Vagina (tissue), 2 donors: ENCODE data around the gene RNPEP. TPM values are rescaled to one million over a fixed set of nuclear protein-coding genes. Genes with fewer than 3 reads are reported as not detected.
"Not testable (repeated sequence)": the region's sequence is repeated elsewhere in the genome, so short reads cannot be mapped to it uniquely, and the experiment has no call there.

ENCODE experiments used
- DNase-seq, 2 donors: peaks; one replicate each; pipeline ENCODE4 v3.0.0-alpha.2; 2017; ENCODE audit errors: extremely low spot score in 2 of 2
- H3K27ac ChIP-seq: fragments of 200-600 bp; sonication (generic); one replicate; pipeline ENCODE4 v1.5.1; 2019
- H3K27me3 ChIP-seq: fragments of 200-600 bp; sonication (generic); one replicate; pipeline ENCODE4 v1.5.1; 2019
- H3K36me3 ChIP-seq, 2 donors: fragments of 200-600 bp; sonication (generic); one replicate each; pipeline ENCODE4 v1.5.1; 2017 to 2019
- H3K4me1 ChIP-seq: fragments of 200-600 bp; sonication (generic); one replicate; pipeline ENCODE4 v1.5.1; 2019
- H3K4me3 ChIP-seq, 2 donors: fragments of 200-600 bp; sonication (generic); 1 replicate in 1 of 2; 2 replicates in 1 of 2; pipeline ENCODE4 v1.5.1; 2016 to 2019
- H3K9me3 ChIP-seq: fragments of 200-600 bp; sonication (generic); one replicate; pipeline ENCODE4 v1.5.1; 2019
- CTCF ChIP-seq, 3 experiments: fragments of 450-650 bp in 2 of 3; fragments of 200-600 bp in 1 of 3; sonication (generic) in 1 of 3; IDR thresholded peaks; one replicate each; pipeline ENCODE4 v1.5.1; 2017 to 2019; ENCODE audit warnings: antibody characterized with exemption in 3 of 3, mild to moderate bottlenecking in 2 of 3, moderate library complexity in 2 of 3
- POLR2A ChIP-seq, 2 donors: fragments of 450-650 bp; IDR thresholded peaks; one replicate each; pipeline ENCODE4 v1.6.1; 2017; ENCODE audit warnings: antibody characterized with exemption in 2 of 2, mild to moderate bottlenecking in 2 of 2, moderate library complexity in 2 of 2
- POLR2AphosphoS5 ChIP-seq, 2 donors: sonication (generic); formaldehyde crosslinking; IDR thresholded peaks; one replicate each; pipeline ENCODE4 v1.9.0; 2017; ENCODE audit warnings: antibody characterized with exemption in 2 of 2, mild to moderate bottlenecking in 2 of 2, low read depth in 1 of 2; ENCODE audit not compliant: insufficient read depth in 1 of 2
- intact Hi-C: fragments of 100-400 bp; cut with DNase I; formaldehyde crosslinking; loops from one replicate; pipeline ENCODE4 v1.15.1; 2023
- total RNA-seq: library from RNA; depleted of rRNA; stranded (reverse); fragments of >200 nt; gene quantifications from one replicate; pipeline ENCODE4 v1.2.3, GENCODE V29; 2016

Gene RNPEP
- total RNA-seq, 1 donor from 2014 or later, result 97.7 TPM

DNA sequence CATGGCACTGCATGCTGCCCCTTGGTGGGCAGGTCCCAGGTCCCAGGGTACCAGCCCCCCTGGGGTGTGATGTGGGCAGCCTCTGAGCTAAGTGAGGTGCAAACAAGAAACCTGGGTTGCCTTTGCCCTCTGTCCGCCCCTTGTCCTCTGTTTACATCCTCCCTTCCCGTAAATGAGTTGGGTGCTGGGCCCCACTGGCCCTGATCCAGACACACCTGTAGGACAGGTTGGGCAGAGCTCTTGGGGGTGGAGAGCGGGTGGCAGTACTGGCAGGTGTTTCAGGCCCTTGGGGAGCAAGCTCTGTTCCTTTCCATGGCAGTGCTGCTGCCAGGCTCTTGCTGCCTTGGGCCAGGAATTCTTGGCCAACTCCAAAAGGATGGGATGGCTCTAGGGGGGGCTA lies 63.8 kb downstream of the RNPEP start:
- Histone ChIP-seq H3K9me3 (no peaks in the 10 kb centered on the region), H3K27me3 (no peaks in the 10 kb centered on the region), H3K4me1 (no peaks in the 10 kb centered on the region), H3K4me3 (no peak overlapping the region), H3K36me3 (no peaks in the 10 kb centered on the region), H3K27ac (no peak overlapping the region)
- intact Hi-C loops, result no loop called here
- DNase-seq, result no peak
- TF ChIP-seq CTCF (IDR thresholded peaks at IDR 0.05) (no peak), POLR2AphosphoS5 (IDR thresholded peaks at IDR 0.05; ENCODE audit: insufficient read depth in 1 of 2, low read depth in 1 of 2) (peak in 1 of 2 donors; percentile 39)

DNA sequence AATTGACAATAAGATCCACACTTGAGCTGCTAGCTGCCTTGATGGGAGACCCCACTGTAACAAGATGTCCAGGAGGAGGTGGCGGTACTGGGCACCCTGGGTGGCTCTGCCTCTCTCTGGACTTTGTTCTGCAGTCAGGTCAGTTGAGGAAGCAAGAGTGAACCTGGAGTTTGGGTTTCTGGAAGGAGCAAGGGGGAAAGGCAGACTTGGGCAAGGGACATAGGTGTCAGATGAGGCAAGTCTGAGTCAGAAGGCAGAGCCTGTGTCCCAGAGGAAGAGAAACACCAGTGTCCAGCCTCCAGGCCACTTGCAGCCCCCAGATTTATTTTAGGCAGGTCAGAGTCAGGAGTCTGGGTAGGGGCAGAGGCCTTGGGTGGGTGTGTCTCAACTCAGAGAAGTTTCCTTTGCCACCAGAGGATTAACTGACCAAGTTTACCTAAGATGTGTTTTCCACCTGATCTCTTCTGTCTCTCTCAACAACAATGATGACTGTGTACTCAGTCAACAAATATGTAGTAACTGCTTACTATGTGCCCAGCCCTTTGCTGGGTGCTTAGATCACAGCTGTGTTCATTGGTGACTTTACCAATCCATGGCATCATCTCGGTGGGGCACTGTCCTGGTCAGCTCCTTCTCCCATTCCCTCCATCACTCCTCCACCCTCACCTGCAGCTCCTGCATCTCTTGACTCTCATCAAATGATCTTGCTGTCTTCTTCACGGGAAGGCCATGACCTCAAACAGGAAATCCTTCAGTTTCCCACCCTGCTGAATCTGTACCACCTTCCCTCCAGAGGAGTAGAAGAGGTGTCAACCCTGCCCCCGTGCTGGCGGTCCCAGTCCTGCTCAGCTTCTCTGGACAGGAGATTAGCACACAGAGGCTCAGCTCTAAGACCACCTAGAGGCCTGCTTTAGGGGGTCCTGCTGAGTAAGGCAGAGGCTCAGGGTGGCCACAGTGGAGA lies 64.6 kb downstream of the RNPEP start:
- no peaks in the 10 kb centered on the region for H3K27me3 ChIP-seq
- TF ChIP-seq CTCF (IDR thresholded peaks at IDR 0.05), result no peak
- TF ChIP-seq POLR2A (IDR thresholded peaks at IDR 0.05), result no peak
- TF ChIP-seq POLR2AphosphoS5 (IDR thresholded peaks at IDR 0.05; ENCODE audit: insufficient read depth in 1 of 2, low read depth in 1 of 2), result no peak
- H3K36me3 ChIP-seq, result no peaks in the 10 kb centered on the region
- H3K4me3 ChIP-seq, result no peak overlapping the region
- DNase-seq, result no peak
- no peaks in the 10 kb centered on the region for H3K4me1 ChIP-seq
- H3K9me3 ChIP-seq, result no peaks in the 10 kb centered on the region
- peak overlapping the region; percentile 4 for H3K27ac ChIP-seq
- intact Hi-C loops, result no loop called here

DNA sequence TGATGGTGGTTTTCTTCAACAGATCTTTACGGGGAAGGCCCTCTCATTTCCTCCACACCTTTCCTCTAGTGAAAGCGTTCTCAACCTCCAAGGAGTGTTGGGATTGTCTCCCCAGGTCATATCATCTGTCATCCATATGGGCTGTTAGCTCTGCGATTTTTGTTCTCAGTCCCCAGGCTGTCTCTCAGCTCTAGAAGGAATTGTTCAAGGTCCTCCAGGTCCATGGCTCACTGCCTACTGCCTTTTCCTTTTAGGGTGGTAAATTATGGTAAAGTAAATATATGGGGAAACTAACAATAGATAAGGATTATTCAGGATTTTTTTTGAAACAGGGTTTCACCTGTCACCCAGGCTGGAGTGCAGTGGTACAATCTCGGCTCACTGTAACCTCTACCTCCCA lies 65.5 kb downstream of the RNPEP start:
- intact Hi-C loops, result no loop called here
- no peaks in the 10 kb centered on the region for H3K36me3 ChIP-seq

GRCh38 chr1:202049129-202049528 lies 66.7 kb downstream of the RNPEP start:
- Histone ChIP-seq H3K27ac (peak overlapping the region; percentile 15), H3K36me3 (no peaks in the 10 kb centered on the region), H3K9me3 (no peaks in the 10 kb centered on the region), H3K4me1 (no peaks in the 10 kb centered on the region), H3K27me3 (no peaks in the 10 kb centered on the region), H3K4me3 (no peak overlapping the region)
- TF ChIP-seq CTCF (IDR thresholded peaks at IDR 0.05) (no peak), POLR2AphosphoS5 (IDR thresholded peaks at IDR 0.05; ENCODE audit: insufficient read depth in 1 of 2, low read depth in 1 of 2) (no peak), POLR2A (IDR thresholded peaks at IDR 0.05) (no peak)
- DNase-seq, result no peak
- intact Hi-C loops, result no loop called here

More for the DNA sequence above, 65.5 kb downstream of the RNPEP start:
- no peak overlapping the region for H3K27ac ChIP-seq
- no peaks in the 10 kb centered on the region for H3K4me1 ChIP-seq
- no peaks in the 10 kb centered on the region for H3K27me3 ChIP-seq
- no peak overlapping the region for H3K4me3 ChIP-seq
- DNase-seq, result no peak
- TF ChIP-seq CTCF (IDR thresholded peaks at IDR 0.05) (no peak), POLR2AphosphoS5 (IDR thresholded peaks at IDR 0.05; ENCODE audit: insufficient read depth in 1 of 2, low read depth in 1 of 2) (no peak), POLR2A (IDR thresholded peaks at IDR 0.05) (no peak)
- no peaks in the 10 kb centered on the region for H3K9me3 ChIP-seq

DNA sequence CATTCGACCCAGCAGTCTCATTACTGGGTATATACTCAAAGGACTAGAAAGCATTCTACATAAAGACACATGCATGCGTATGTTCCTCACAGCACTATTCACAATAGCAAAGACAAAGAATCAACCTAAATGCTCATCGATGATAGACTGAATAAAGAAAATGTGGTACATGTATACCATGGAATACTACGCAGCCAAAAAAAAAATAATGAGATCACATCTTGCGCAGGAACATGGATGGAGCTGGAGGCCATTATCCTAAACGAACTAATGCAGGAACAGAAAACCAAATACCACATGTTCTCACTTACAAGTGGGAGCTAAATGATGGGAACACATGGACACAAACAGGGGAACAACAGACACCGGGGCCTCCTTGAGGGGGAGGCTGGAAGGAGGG lies 71.6 kb downstream of the RNPEP start:
- DNase-seq, result no peak
- Histone ChIP-seq H3K36me3 (no peaks in the 10 kb centered on the region), H3K4me3 (no peak overlapping the region), H3K27ac (no peak overlapping the region), H3K9me3 (no peaks in the 10 kb centered on the region), H3K4me1 (no peaks in the 10 kb centered on the region), H3K27me3 (no peaks in the 10 kb centered on the region)
- TF ChIP-seq CTCF (IDR thresholded peaks at IDR 0.05) (no peak), POLR2A (IDR thresholded peaks at IDR 0.05) (no peak), POLR2AphosphoS5 (IDR thresholded peaks at IDR 0.05; ENCODE audit: insufficient read depth in 1 of 2, low read depth in 1 of 2) (no peak)
- intact Hi-C loops, result no loop called here

DNA sequence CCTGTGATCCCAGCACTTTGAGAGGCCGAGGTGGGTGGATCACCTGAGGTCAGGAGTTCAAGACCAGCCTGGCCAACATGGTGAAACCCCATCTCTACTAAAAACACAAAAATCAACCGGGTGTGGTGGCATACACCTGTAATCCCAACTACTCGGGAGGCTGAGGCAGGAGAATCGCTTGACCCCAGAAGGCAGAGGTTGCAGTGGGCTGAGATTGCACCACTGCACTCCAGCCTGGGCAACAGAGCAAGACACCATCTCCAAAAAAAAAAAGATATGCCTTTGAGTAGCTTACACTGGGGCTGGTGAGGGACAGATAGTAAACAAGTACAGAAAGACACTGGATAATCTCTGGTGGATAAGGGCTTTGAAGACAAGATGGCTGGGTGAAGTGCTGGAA lies 72.2 kb downstream of the RNPEP start:
- H3K9me3 ChIP-seq, H3K4me3 ChIP-seq, H3K27me3 ChIP-seq, H3K27ac ChIP-seq, H3K4me1 ChIP-seq, DNase-seq, H3K36me3 ChIP-seq, intact Hi-C loops: not testable (repeated sequence)
